GM23248 (cell line): ENCODE results near the gene ARID1B. TPM values are rescaled to one million over a fixed set of nuclear protein-coding genes. Genes with fewer than 3 reads are reported as not detected.

Experiments used
- DNase-seq: peaks from one replicate; pipeline ENCODE4 v3.0.0-alpha.2; 2015
- H2AFZ ChIP-seq: fragments of 200-600 bp; sonication (generic); 2 replicates; pipeline ENCODE4 v1.6.1; 2016; ENCODE audit warnings: antibody characterized with exemption
- H3F3A ChIP-seq: fragments of 200-600 bp; sonication (generic); 2 replicates; pipeline ENCODE4 v1.6.1; 2016; ENCODE audit warnings: mild to moderate bottlenecking, antibody characterized with exemption, mixed run types; ENCODE audit not compliant: insufficient read depth
- H3K27ac ChIP-seq: fragments of 200-600 bp; sonication (generic); 2 replicates; pipeline ENCODE4 v1.5.1; 2016; ENCODE audit warnings: mild to moderate bottlenecking
- H3K27me3 ChIP-seq: fragments of 200-600 bp; sonication (generic); replicated peaks from 2 replicates; pipeline ENCODE4 v1.6.1; 2016; ENCODE audit warnings: mild to moderate bottlenecking; ENCODE audit not compliant: insufficient read depth
- H3K36me3 ChIP-seq: fragments of 200-600 bp; sonication (generic); 2 replicates; pipeline ENCODE4 v1.6.1; 2016; ENCODE audit warnings: low read depth, mild to moderate bottlenecking
- H3K4me1 ChIP-seq: fragments of 200-600 bp; sonication (generic); 2 replicates; pipeline ENCODE4 v1.6.1; 2016; ENCODE audit warnings: mild to moderate bottlenecking; ENCODE audit not compliant: insufficient read depth
- H3K4me2 ChIP-seq: fragments of 200-600 bp; sonication (generic); one replicate; pipeline ENCODE4 v1.6.1; 2016; ENCODE audit warnings: mild to moderate bottlenecking; ENCODE audit not compliant: unreplicated experiment
- H3K4me3 ChIP-seq: fragments of 200-600 bp; sonication (generic); 2 replicates; pipeline ENCODE4 v1.5.1; 2016; ENCODE audit warnings: mild to moderate bottlenecking
- H3K79me2 ChIP-seq: fragments of 200-600 bp; sonication (generic); 2 replicates; pipeline ENCODE4 v1.6.1; 2016; ENCODE audit warnings: mild to moderate bottlenecking; ENCODE audit not compliant: insufficient read depth
- H3K9ac ChIP-seq: fragments of 200-600 bp; sonication (generic); 2 replicates; pipeline ENCODE4 v1.6.1; 2016; ENCODE audit warnings: mild to moderate bottlenecking
- H3K9me2 ChIP-seq: fragments of 200-600 bp; sonication (generic); 2 replicates; pipeline ENCODE4 v1.6.1; 2016; ENCODE audit warnings: mixed run types, mild to moderate bottlenecking, moderate library complexity; ENCODE audit not compliant: insufficient read depth
- H3K9me3 ChIP-seq: fragments of 200-600 bp; sonication (generic); one replicate; pipeline ENCODE4 v1.6.1; 2017; ENCODE audit warnings: low read depth
- H4K20me1 ChIP-seq: fragments of 200-600 bp; sonication (generic); 2 replicates; pipeline ENCODE4 v1.6.0; 2016; ENCODE audit not compliant: insufficient read depth
- EZH2 ChIP-seq: fragments of 200-600 bp; sonication (generic); IDR thresholded peaks from 2 replicates; pipeline ENCODE4 v1.6.1; 2018; ENCODE audit warnings: antibody characterized with exemption, mild to moderate bottlenecking; ENCODE audit not compliant: insufficient read depth, poor library complexity, severe bottlenecking
- EZH2phosphoT487 ChIP-seq: fragments of 200-600 bp; sonication (generic); IDR thresholded peaks from 2 replicates; pipeline ENCODE4 v1.6.1; 2018; ENCODE audit warnings: antibody characterized with exemption, moderate library complexity, mild to moderate bottlenecking, low read depth; ENCODE audit not compliant: insufficient read depth
- WGBS, 2 experiments: methylation state at CpG; one replicate each; pipeline ENCODE4 v1.1.6; 2015 to 2017; ENCODE audit warnings: low lambda C conversion rate in 2 of 2, low coverage in 1 of 2; ENCODE audit errors: missing lambda C conversion rate in 2 of 2; 5-methylcytosine and 5-hydroxymethylcytosine counted together
- in situ Hi-C: fragments of 300-500 bp; cut with MboI; formaldehyde crosslinking; loops from 2 replicates; pipeline ENCODE4 v1.15.0; 2020
- polyA plus RNA-seq: library from polyadenylated mRNA; unstranded; fragments of >200 nt; fragmentation: Nextera tagmentation; extraction: Ambion mirVana; gene quantifications from 2 replicates; pipeline ENCODE4 v1.2.1, GENCODE V29; 2016
- total RNA-seq: library from RNA; depleted of rRNA; stranded (reverse); fragments of >200 nt; shearing (Covaris generic); gene quantifications from 2 replicates; pipeline ENCODE4 v1.2.3, GENCODE V29; 2014

Gene ARID1B
- total and polyA plus RNA-seq, 2 experiments from 2014 or later, result 19.3 to 21.2 TPM

DNA sequence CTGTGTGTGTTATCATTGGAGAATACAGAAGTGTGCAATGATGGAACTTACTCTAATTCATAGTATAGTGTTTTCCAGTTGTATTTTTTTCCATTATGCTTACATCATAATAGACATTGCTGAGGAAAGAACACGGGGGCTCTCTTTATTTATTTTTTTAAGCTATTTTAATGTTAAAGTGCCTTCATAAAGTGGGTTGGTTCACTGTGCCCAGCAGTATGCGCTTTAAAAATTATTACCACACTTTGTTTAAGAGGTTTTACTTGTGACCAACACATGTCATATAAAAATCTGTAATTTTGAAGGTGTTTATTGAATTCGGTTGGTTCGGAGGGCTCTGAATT lies 330.4 kb downstream of the ARID1B start:
- Histone ChIP-seq H3K9ac (peak overlapping the region; percentile 78), H2AFZ (no peak overlapping the region), H3K9me2 (no peaks in the 10 kb centered on the region), H3F3A (peaks cover 44% of the 10 kb centered on the region), H3K9me3 (no peaks in the 10 kb centered on the region), H4K20me1 (no peaks in the 10 kb centered on the region), H3K27ac (peak overlapping the region; percentile 97), H3K27me3 (no peaks in the 10 kb centered on the region), H3K4me3 (0 out of 2 replicates have a peak overlapping the region, but pooled peaks have one; percentile 8), H3K36me3 (no peaks in the 10 kb centered on the region), H3K79me2 (0 out of 2 replicates have a peak, but pooled peaks cover 29% of the 10 kb centered on the region), H3K4me2 (peak overlapping the region; percentile 37), H3K4me1 (peaks cover 37% of the 10 kb centered on the region)
- DNase-seq, result no peak
- 35 to 40% methylated on average over 4 of the region's 4 CpGs for WGBS, 2 experiments
- no peak for TF ChIP-seq EZH2
- in situ Hi-C loops, result no loop called here

DNA sequence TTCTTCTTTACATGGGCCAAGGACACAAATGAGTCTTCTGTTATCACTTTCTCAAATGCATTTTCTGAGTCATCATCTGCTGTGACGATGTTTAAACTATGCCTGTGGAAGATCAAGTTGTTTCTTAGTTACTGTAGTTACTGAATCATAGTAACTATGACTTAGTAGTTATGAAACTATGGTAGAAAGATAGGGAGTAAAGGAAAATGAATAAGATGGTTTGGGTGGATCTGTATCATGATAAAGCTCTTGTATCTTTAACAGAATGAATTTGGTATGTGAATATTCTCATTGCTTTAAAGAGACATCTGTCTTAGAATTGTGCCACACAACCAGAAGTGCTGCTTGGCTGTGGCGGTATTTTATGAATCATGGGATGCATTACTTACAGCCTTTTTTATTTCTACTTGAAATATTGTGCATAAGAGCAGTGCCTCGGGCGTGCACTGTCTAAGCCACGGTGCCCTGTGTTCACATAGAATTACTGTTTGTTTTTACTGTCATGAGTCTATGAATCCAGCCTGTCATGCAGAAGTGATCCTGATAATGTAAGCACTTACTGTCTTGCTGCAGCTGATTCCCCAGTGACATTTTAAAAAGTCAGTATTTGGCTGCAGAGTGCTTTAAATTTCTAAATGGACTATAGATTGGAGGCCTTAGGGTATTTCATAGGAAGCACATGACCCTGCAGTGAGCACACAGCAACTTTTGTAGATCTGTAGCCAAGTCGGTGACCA lies 330.9 kb downstream of the ARID1B start:
- Histone ChIP-seq H3K4me3 (peak overlapping the region; percentile 50), H3F3A (peaks cover 44% of the 10 kb centered on the region), H3K27ac (peak overlapping the region; percentile 97), H3K9me2 (no peaks in the 10 kb centered on the region), H3K27me3 (no peaks in the 10 kb centered on the region), H3K4me2 (peak overlapping the region; percentile 70), H4K20me1 (no peaks in the 10 kb centered on the region), H3K4me1 (peaks cover 37% of the 10 kb centered on the region), H3K36me3 (no peaks in the 10 kb centered on the region), H2AFZ (no peak overlapping the region), H3K9me3 (no peaks in the 10 kb centered on the region), H3K79me2 (0 out of 2 replicates have a peak, but pooled peaks cover 29% of the 10 kb centered on the region), H3K9ac (peak overlapping the region; percentile 78)
- in situ Hi-C loops, result no loop called here
- no peak for TF ChIP-seq EZH2
- no peak for TF ChIP-seq EZH2phosphoT487
- DNase-seq, result peak; percentile 97
- WGBS, 2 experiments, result 11 to 19% methylated on average over 6 of the region's 6 CpGs

DNA sequence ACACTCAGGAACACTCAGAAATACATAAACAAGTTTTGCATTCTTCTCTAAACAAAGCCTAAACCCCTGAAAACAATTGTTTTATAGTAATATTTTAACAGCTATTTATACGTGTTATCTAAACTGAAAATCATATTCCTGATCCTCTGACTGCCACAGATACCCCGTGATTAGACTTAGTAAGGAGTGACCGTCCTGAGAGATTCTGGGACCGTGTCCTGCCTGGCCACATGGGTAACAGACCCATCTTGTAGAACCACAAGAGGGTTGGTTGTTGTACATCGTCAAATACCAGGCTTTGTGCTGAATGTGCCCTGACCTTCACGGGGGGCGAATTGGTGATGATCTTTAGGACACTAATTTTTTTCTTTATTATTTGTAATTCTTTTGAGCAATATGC lies 331.7 kb downstream of the ARID1B start:
- Histone ChIP-seq H3K9ac (peak overlapping the region; percentile 78), H3K27ac (peak overlapping the region; percentile 97), H2AFZ (no peak overlapping the region), H3F3A (peaks cover 44% of the 10 kb centered on the region), H3K4me2 (peak overlapping the region; percentile 70), H3K4me3 (peak overlapping the region; percentile 50), H3K4me1 (peaks cover 37% of the 10 kb centered on the region), H3K79me2 (0 out of 2 replicates have a peak, but pooled peaks cover 29% of the 10 kb centered on the region), H3K36me3 (no peaks in the 10 kb centered on the region), H4K20me1 (no peaks in the 10 kb centered on the region), H3K9me3 (no peaks in the 10 kb centered on the region), H3K9me2 (no peaks in the 10 kb centered on the region), H3K27me3 (no peaks in the 10 kb centered on the region)
- 92 to 93% methylated on average over 7 of the region's 7 CpGs for WGBS, 2 experiments
- TF ChIP-seq EZH2, result no peak
- no peak for DNase-seq
- in situ Hi-C loops, result no loop called here

DNA sequence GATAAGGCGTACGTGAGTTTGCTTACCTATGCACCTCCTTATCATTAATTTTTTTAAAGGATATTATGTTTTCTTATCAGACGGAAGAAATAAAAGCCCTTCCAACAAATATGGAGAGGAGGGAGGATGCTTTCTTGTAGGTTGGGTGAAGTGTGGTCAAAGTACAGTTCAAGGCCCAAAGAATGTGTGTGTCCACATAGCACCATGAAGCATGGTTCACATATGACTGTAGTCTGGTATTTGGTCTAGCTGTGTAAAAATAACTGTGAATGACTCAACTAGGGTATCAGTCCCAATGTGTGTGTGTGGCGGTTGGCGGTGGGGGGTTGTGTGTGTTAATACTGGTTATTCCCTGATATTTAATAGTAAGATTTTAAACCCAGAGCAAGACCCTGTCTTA lies 333.4 kb downstream of the ARID1B start:
- DNase-seq, result peak; percentile 48
- H3K9ac ChIP-seq, result no peak overlapping the region
- H3K9me3 ChIP-seq, result no peaks in the 10 kb centered on the region
- no peaks in the 10 kb centered on the region for H3K27me3 ChIP-seq
- no peaks in the 10 kb centered on the region for H3K9me2 ChIP-seq
- no peaks in the 10 kb centered on the region for H3K36me3 ChIP-seq
- H3K4me2 ChIP-seq, result no peak overlapping the region
- H2AFZ ChIP-seq, result no peak overlapping the region
- no peak for TF ChIP-seq EZH2phosphoT487
- no peak for TF ChIP-seq EZH2
- in situ Hi-C loops, result no loop called here
- H3K4me1 ChIP-seq, result peaks cover 37% of the 10 kb centered on the region
- 0 out of 2 replicates have a peak overlapping the region, but pooled peaks have one; percentile 16 for H3K27ac ChIP-seq
- no peak overlapping the region for H3K4me3 ChIP-seq
- WGBS, 2 experiments, result 98 to 99% methylated on average over 5 of the region's 5 CpGs
- H3K79me2 ChIP-seq, result peaks cover 29% of the 10 kb centered on the region; the same call in 1 of the 2 replicates
- peaks cover 44% of the 10 kb centered on the region for H3F3A ChIP-seq
- H4K20me1 ChIP-seq, result no peaks in the 10 kb centered on the region

DNA sequence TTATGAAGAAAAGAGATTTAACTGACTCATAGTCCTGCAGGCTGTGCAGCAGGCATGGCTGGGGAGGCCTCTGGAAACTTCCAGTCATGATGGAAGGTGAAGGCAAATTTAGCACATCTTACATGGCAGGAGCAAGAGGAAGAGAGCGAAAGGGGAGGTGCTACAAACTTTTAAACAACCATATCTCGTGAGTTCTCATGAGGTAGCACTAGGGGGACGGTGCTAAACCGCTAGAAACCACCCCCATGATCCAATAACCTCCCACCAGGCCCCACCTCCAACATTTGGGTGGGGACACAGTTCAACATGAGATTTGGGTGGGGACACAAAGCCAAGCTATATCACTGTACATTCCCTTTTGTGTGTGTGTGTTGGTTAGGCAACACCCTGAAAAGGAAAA lies 336.2 kb downstream of the ARID1B start:
- Histone ChIP-seq H4K20me1 (no peaks in the 10 kb centered on the region), H3K4me2 (no peak overlapping the region), H3K36me3 (no peaks in the 10 kb centered on the region), H3K27ac (no peak overlapping the region), H3K4me1 (peaks cover 18% of the 10 kb centered on the region), H3K9ac (no peak overlapping the region), H3K9me3 (no peaks in the 10 kb centered on the region), H2AFZ (no peak overlapping the region), H3K9me2 (no peaks in the 10 kb centered on the region), H3K27me3 (no peaks in the 10 kb centered on the region), H3K4me3 (no peak overlapping the region), H3F3A (peaks cover 20% of the 10 kb centered on the region), H3K79me2 (peaks cover 29% of the 10 kb centered on the region; the same call in 1 of the 2 replicates)
- WGBS, 2 experiments, result 90 to 91% methylated on average over 4 of the region's 4 CpGs
- in situ Hi-C loops, result no loop called here
- no peak for DNase-seq
- no peak for TF ChIP-seq EZH2phosphoT487
